Adrenal gland (tissue), 5 donors: Measurements from ENCODE around the gene TRIO.

Experiments used
- CTCF ChIP-seq, 6 experiments: fragments of 450-650 bp in 4 of 6; fragments of 200-600 bp in 2 of 6; sonication (generic) in 1 of 6; IDR thresholded peaks; 1 replicate in 5 of 6; 2 replicates in 1 of 6; pipeline versions ENCODE4 v1.5.1 to v1.8.0; 2016 to 2021; ENCODE audit warnings: antibody characterized with exemption in 6 of 6, mild to moderate bottlenecking in 2 of 6, moderate library complexity in 1 of 6
- POLR2A ChIP-seq, 2 donors: fragments of 450-650 bp; IDR thresholded peaks; one replicate each; pipeline ENCODE4 v1.6.1; 2017; ENCODE audit warnings: antibody characterized with exemption in 2 of 2, mild to moderate bottlenecking in 2 of 2, moderate library complexity in 1 of 2
- donor health status: DM: no; HTN: no; CAD: no.

DNA sequence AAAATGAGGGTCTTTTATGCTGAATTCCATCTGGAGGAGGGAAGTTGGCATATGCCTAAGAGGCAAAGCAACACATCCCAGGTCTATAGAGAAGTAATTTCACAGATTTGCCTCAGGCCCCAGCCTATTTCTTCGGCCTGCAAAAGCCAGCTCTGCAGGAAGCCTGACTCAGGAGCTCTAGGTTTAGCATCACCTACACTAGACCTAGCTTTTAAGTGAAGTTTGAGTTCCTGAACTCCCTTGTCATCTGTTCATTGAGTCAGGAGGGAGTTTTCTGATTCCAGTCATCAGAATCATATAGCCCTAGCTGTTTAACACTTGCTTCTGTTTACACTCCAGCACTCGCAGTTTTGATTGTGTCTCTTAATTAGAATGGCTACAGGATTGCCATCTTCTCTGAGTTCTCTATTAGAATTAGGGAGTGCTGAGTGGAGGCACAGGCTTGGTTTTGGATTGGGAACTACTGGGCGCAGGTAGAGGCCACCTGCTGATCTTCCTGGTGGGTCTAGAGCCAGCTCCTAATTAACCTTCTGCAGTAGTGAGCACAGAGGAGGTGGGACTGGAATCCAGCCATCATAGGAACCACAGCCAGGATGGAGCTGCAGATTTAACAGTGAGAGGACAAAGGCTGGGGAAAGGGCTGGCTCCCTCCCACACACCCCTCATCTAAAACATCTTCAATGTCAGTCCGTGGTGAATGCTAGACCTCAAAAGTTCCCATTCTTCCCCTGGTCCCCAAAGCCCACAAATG is 179.5 kb downstream of the TRIO start:
- TF ChIP-seq CTCF (IDR thresholded peaks at IDR 0.05) (no peak), POLR2A (IDR thresholded peaks at IDR 0.05) (no peak)
